Right atrium auricular region (tissue), 2 donors: ENCODE results near the gene KLK7. TPM values are rescaled to one million over a fixed set of nuclear protein-coding genes. Genes with fewer than 3 reads are reported as not detected.

Experiments used
- DNase-seq: peaks from one replicate; pipeline ENCODE4 v3.0.0-alpha.2; 2019; ENCODE audit warnings: low spot score
- H3K27ac ChIP-seq, 2 donors: fragments of 200-600 bp; sonication (generic); 1 replicate in 1 of 2; 2 replicates in 1 of 2; pipeline ENCODE4 v1.5.1; 2016 to 2019
- H3K27me3 ChIP-seq, 2 donors: fragments of 200-600 bp; sonication (generic); one replicate each; pipeline versions ENCODE4 v1.5.1 to v1.6.0; 2017 to 2019
- H3K36me3 ChIP-seq: fragments of 200-600 bp; sonication (generic); one replicate; pipeline ENCODE4 v1.5.1; 2016
- H3K4me1 ChIP-seq, 2 donors: fragments of 200-600 bp; sonication (generic); one replicate each; pipeline versions ENCODE4 v1.5.1 to v1.6.0; 2017 to 2019
- H3K4me3 ChIP-seq, 2 donors: fragments of 200-600 bp; sonication (generic); 1 replicate in 1 of 2; 2 replicates in 1 of 2; pipeline ENCODE4 v1.5.1; 2017 to 2019; ENCODE audit warnings: mild to moderate bottlenecking in 1 of 2, moderate library complexity in 1 of 2
- H3K9me3 ChIP-seq, 2 donors: fragments of 200-600 bp; sonication (generic); one replicate each; pipeline ENCODE4 v1.5.1; 2019
- CTCF ChIP-seq, 2 donors: fragments of 200-600 bp; sonication (generic); IDR thresholded peaks; one replicate each; pipeline ENCODE4 v1.5.1; 2019; ENCODE audit warnings: antibody characterized with exemption in 2 of 2
- total RNA-seq, 2 donors: library from RNA; depleted of rRNA; stranded (reverse); fragments of >200 nt; gene quantifications; one replicate each; pipeline ENCODE4 v1.1.0, GENCODE V29; 2016

The KLK7 gene
- total RNA-seq, 2 donors from 2014 or later, result 1.5 to 1.6 TPM

- DNase-seq, result no peak
- no peaks in the 10 kb centered on the region for H3K9me3 ChIP-seq
- H3K27me3 ChIP-seq, result no peaks in the 10 kb centered on the region
- H3K4me3 ChIP-seq, result no peak overlapping the region
- no peaks in the 10 kb centered on the region for H3K36me3 ChIP-seq
- H3K4me1 ChIP-seq, result peaks cover 0 to under 1% of the 10 kb centered on the region in 2 donors
- H3K27ac ChIP-seq, result no peak overlapping the region
- no peak for TF ChIP-seq CTCF (IDR thresholded peaks at IDR 0.05)
Observed at GRCh38 chr19:51024924-51025323, 41.2 kb upstream of the KLK7 start.

- Histone ChIP-seq H3K27ac (no peak overlapping the region), H3K36me3 (no peaks in the 10 kb centered on the region), H3K4me1 (peaks cover 0 to 10% of the 10 kb centered on the region in 2 donors), H3K4me3 (no peak overlapping the region), H3K9me3 (no peaks in the 10 kb centered on the region), H3K27me3 (no peaks in the 10 kb centered on the region)
- no peak for DNase-seq
- TF ChIP-seq CTCF (IDR thresholded peaks at IDR 0.05), result no peak
Observed at GRCh38 chr19:51023946-51024345, 40.2 kb upstream of the KLK7 start.

GRCh38 chr19:51022526-51022925 is 38.8 kb upstream of the KLK7 start:
- Histone ChIP-seq H3K27ac (no peak overlapping the region), H3K4me1 (peaks cover 0 to 17% of the 10 kb centered on the region in 2 donors), H3K27me3 (peaks cover 0 to 2% of the 10 kb centered on the region in 2 donors), H3K36me3 (no peaks in the 10 kb centered on the region), H3K4me3 (no peak overlapping the region), H3K9me3 (no peaks in the 10 kb centered on the region)
- no peak for DNase-seq
- no peak for TF ChIP-seq CTCF (IDR thresholded peaks at IDR 0.05)

- Histone ChIP-seq H3K9me3 (no peaks in the 10 kb centered on the region), H3K27ac (no peak overlapping the region), H3K36me3 (no peaks in the 10 kb centered on the region), H3K27me3 (peaks cover 4 to 11% of the 10 kb centered on the region in 2 donors), H3K4me1 (peaks cover 0 to 25% of the 10 kb centered on the region in 2 donors), H3K4me3 (no peak overlapping the region)
- TF ChIP-seq CTCF (IDR thresholded peaks at IDR 0.05), result peak; percentile 40 to 75
- DNase-seq, result no peak
Observed at GRCh38 chr19:51020988-51021651, 37.4 kb upstream of the KLK7 start.

- Histone ChIP-seq H3K9me3 (no peaks in the 10 kb centered on the region), H3K27ac (no peak within 1 kb of the TSS), H3K4me3 (peak within 1 kb of the TSS; percentile 7 to 47), H3K4me1 (peaks cover 0 to 25% of the 10 kb centered on the region in 2 donors), H3K36me3 (no peaks in the 10 kb centered on the region), H3K27me3 (peaks cover 9 to 11% of the 10 kb centered on the region in 2 donors)
- no peak for DNase-seq
- no peak for TF ChIP-seq CTCF (IDR thresholded peaks at IDR 0.05)
Observed at GRCh38 chr19:51019544-51019925, 35.8 kb upstream of the KLK7 start, which contains the start of gene KLK10. Gene KLK10 (minus strand): TSS chr19:51019709. CDS start chr19:51019130, 579 bp downstream.
